Calu3 (cell line): ENCODE data around the gene ADRB2. TPM values are rescaled to one million over a fixed set of nuclear protein-coding genes. Genes with fewer than 3 reads are reported as not detected.

ENCODE experiments used
- BruUV-seq: library from RNA; stranded (reverse); fragments of 400-500 nt; replicated peaks from 2 replicates; lab custom pipeline; 2021; lab: Mats Ljungman, UMichigan
- CTCF ChIA-PET: fragments of 300-600 bp; sonication (Branson Sonifier 250); formaldehyde crosslinking; loops from one replicate; lab custom pipeline; 2022; ENCODE audit warnings: antibody characterized with exemption; lab: Charles Lee
- DNase-seq: peaks from one replicate; pipeline ENCODE4 v3.0.0; 2022
- H3K27ac Mint-ChIP-seq: one replicate; pipeline ENCODE4 v1.8.0; 2022; ENCODE audit warnings: mixed read lengths; ENCODE audit not compliant: unreplicated experiment
- H3K27me3 Mint-ChIP-seq: one replicate; pipeline ENCODE4 v1.8.0; 2022; ENCODE audit warnings: mixed read lengths; ENCODE audit not compliant: unreplicated experiment
- H3K36me3 Mint-ChIP-seq: one replicate; pipeline ENCODE4 v1.8.0; 2022; ENCODE audit warnings: mild to moderate bottlenecking, moderate library complexity, mixed read lengths; ENCODE audit not compliant: insufficient read depth, unreplicated experiment
- H3K4me1 Mint-ChIP-seq: one replicate; pipeline ENCODE4 v1.8.0; 2022; ENCODE audit warnings: mild to moderate bottlenecking, low read depth, mixed read lengths; ENCODE audit not compliant: unreplicated experiment
- H3K4me3 Mint-ChIP-seq: one replicate; pipeline ENCODE4 v1.8.0; 2022; ENCODE audit warnings: mild to moderate bottlenecking, low read depth, moderate library complexity, mixed read lengths; ENCODE audit not compliant: unreplicated experiment
- H3K9me3 Mint-ChIP-seq: one replicate; pipeline ENCODE4 v1.8.0; 2022; ENCODE audit warnings: low read depth, mixed read lengths; ENCODE audit not compliant: unreplicated experiment
- intact Hi-C: fragments of 100-400 bp; cut with micrococcal nuclease; formaldehyde crosslinking; loops from one replicate; pipeline ENCODE4 v1.10.0; 2022; ENCODE audit not compliant: unreplicated experiment
- total RNA-seq: library from RNA; stranded (reverse); gene quantifications from 2 replicates; pipeline ENCODE4 v1.2.3, GENCODE V29; 2022
- TF ChIP-seq, protein P1 (sequence below): fragments of 200-600 bp; IDR thresholded peaks from one replicate; pipeline ENCODE4 v1.8.0; 2022; ENCODE audit warnings: antibody characterized with exemption; ENCODE audit not compliant: unreplicated experiment

ADRB2 gene
- total RNA-seq, 1 experiment from 2014 or later, result 16.9 TPM

- H3K27ac Mint-ChIP-seq, result peak overlapping the region; percentile 79
- no TSS peak for BruUV-seq
- H3K36me3 Mint-ChIP-seq, result peaks cover 74% of the 10 kb centered on the region
- no peak for DNase-seq
- no peaks in the 10 kb centered on the region for H3K27me3 Mint-ChIP-seq
- intact Hi-C loops, result loop anchor here (2.0 to 5.0 kb wide), 5 partner anchors 83 to 387 kb away; no protein-coding TSS in a partner anchor
- H3K4me3 Mint-ChIP-seq, result peak overlapping the region; percentile 88
- CTCF ChIA-PET, result interaction anchor here (0.8 to 2.3 kb wide), 6 partner anchors 9 to 205 kb away, joined by 3 to 8 read pairs (median 4); no protein-coding TSS in a partner anchor
- H3K9me3 Mint-ChIP-seq, result no peaks in the 10 kb centered on the region
- TF ChIP-seq, protein P1, sequence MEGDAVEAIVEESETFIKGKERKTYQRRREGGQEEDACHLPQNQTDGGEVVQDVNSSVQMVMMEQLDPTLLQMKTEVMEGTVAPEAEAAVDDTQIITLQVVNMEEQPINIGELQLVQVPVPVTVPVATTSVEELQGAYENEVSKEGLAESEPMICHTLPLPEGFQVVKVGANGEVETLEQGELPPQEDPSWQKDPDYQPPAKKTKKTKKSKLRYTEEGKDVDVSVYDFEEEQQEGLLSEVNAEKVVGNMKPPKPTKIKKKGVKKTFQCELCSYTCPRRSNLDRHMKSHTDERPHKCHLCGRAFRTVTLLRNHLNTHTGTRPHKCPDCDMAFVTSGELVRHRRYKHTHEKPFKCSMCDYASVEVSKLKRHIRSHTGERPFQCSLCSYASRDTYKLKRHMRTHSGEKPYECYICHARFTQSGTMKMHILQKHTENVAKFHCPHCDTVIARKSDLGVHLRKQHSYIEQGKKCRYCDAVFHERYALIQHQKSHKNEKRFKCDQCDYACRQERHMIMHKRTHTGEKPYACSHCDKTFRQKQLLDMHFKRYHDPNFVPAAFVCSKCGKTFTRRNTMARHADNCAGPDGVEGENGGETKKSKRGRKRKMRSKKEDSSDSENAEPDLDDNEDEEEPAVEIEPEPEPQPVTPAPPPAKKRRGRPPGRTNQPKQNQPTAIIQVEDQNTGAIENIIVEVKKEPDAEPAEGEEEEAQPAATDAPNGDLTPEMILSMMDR, result no peak
- H3K4me1 Mint-ChIP-seq, result peaks cover 44% of the 10 kb centered on the region
Measured at GRCh38 chr5:148829734-148830133, 3.3 kb downstream of the ADRB2 start.

GRCh38 chr5:148830211-148830610 is 3.8 kb downstream of the ADRB2 start:
- intact Hi-C loops, result no loop called here
- Mint-ChIP-seq H3K4me3 (peak overlapping the region; percentile 88), H3K27me3 (no peaks in the 10 kb centered on the region), H3K36me3 (peaks cover 74% of the 10 kb centered on the region), H3K4me1 (peaks cover 48% of the 10 kb centered on the region), H3K27ac (peak overlapping the region; percentile 79), H3K9me3 (no peaks in the 10 kb centered on the region)
- BruUV-seq, result no TSS peak
- DNase-seq, result no peak
- CTCF ChIA-PET, result interaction anchor here (0.8 to 2.3 kb wide), 7 partner anchors 9 to 205 kb away, joined by 3 to 8 read pairs (median 4); no protein-coding TSS in a partner anchor
- TF ChIP-seq, protein P1, result no peak

DNA sequence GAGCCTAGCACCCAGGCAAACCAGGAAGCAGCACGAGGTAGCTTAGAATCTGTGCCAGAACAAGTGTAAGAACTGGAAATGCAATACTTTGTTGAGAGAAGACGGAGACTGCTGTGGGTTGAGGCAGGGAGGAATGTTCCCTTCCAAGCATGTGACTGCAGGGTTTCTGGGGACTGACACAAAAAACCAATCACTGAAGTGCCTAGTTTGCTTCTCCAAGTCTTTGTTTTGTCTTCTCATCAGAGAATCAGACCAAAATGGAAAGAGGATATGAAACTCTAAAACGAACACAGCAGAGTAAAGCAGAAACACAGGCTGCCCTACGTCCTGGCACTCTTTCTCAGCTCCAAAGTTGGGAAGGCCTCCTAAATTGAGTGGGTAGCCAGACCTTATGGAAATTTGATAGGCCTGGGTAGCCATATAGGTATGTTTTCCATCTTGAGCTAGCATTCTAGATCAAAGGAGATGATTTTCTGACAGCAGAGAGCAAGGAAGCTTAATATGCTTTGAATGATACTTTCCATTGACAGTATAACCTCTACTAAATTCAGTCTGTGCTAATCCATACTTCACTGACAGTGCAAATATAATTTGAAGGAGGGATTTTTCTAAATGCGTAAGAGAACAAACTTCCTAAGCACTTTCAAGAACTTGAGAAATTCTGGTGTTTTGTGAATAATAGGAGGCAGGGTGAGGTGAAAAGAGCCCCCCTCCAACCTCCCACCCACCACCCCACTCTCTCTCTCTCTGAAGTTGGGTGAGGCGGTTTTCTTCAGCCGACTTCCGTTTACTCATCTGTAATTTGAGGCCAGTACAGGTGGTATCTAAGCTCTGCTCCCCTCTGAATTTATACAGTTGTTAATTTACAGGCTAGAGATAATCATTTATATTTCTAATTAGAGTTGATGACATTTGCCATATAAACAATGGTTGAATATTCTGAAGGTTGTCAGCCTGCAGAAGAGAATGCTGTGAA is 5.5 kb downstream of the ADRB2 start:
- intact Hi-C loops, result no loop called here
- peak overlapping the region; percentile 88 for H3K4me3 Mint-ChIP-seq

DNA sequence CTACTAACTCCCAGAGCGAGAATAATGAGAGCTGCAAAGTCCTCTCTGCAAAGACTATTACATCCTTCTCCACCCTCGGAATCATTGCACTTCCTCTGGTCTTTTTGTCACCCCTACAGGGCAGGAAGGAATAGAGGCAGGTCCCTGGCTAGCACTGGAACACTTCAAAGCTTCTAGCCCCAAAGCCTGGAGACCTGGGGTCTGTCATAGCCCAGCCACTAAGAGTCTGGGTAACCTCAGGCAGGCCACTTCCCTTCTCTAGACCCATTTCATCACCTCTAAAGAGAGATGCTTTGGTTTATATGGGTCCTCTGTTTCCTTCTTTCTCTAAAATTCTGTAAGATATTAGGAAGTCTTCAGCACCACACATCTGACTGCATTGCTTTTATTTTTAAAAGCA is 6.7 kb downstream of the ADRB2 start:
- CTCF ChIA-PET, result interaction anchor here (1.7 kb wide), 1 partner anchor 102 kb away, joined by 7 read pairs; no protein-coding TSS in a partner anchor
- H3K4me1 Mint-ChIP-seq, result peaks cover 64% of the 10 kb centered on the region
- TF ChIP-seq, protein P1, result no peak
- H3K9me3 Mint-ChIP-seq, result no peaks in the 10 kb centered on the region
- no TSS peak for BruUV-seq
- peaks cover 47% of the 10 kb centered on the region for H3K36me3 Mint-ChIP-seq
- intact Hi-C loops, result no loop called here
- H3K27me3 Mint-ChIP-seq, result no peaks in the 10 kb centered on the region
- no peak overlapping the region for H3K27ac Mint-ChIP-seq
- no peak overlapping the region for H3K4me3 Mint-ChIP-seq
- DNase-seq, result no peak

More for the DNA sequence above, 5.5 kb downstream of the ADRB2 start:
- Mint-ChIP-seq H3K36me3 (peaks cover 59% of the 10 kb centered on the region), H3K27ac (peak overlapping the region; percentile 66), H3K27me3 (no peaks in the 10 kb centered on the region), H3K9me3 (no peaks in the 10 kb centered on the region), H3K4me1 (peaks cover 64% of the 10 kb centered on the region)
- CTCF ChIA-PET, result interaction anchor here (0.6 to 1.7 kb wide), 6 partner anchors 13 to 171 kb away, joined by 3 to 7 read pairs (median 4); no protein-coding TSS in a partner anchor
- DNase-seq, result no peak
- no TSS peak for BruUV-seq
- TF ChIP-seq, protein P1, result no peak
